Activated T-cell treated with anti-CD3 and anti-CD28 coated beads, Interleukin-2, amount 50 U/mL, for 24 hours (primary cell): ENCODE measurements around the gene PGAM1.
A peak's percentile ranks its signal among the peaks of the same experiment; 100 is the strongest.
"Not testable (repeated sequence)": the region's sequence is repeated elsewhere in the genome, so short reads cannot be mapped to it uniquely, and the experiment has no call there.

Source experiments
- DNase-seq: peaks from one replicate; pipeline ENCODE4 v3.0.0-alpha.2; 2020
- H3K27ac Mint-ChIP-seq: 2 replicates; pipeline ENCODE4 v1.8.0; 2020; ENCODE audit warnings: mild to moderate bottlenecking, mixed read lengths
- H3K27me3 Mint-ChIP-seq: 2 replicates; pipeline ENCODE4 v1.8.0; 2020; ENCODE audit warnings: mixed read lengths
- H3K36me3 Mint-ChIP-seq: 2 replicates; pipeline ENCODE4 v1.8.0; 2020; ENCODE audit warnings: low read depth, mixed read lengths
- H3K4me1 Mint-ChIP-seq: 2 replicates; pipeline ENCODE4 v1.8.0; 2020; ENCODE audit warnings: low read depth, mixed read lengths
- H3K4me3 Mint-ChIP-seq: 2 replicates; pipeline ENCODE4 v1.8.0; 2020; ENCODE audit warnings: mild to moderate bottlenecking, moderate library complexity, mixed read lengths
- H3K9me3 Mint-ChIP-seq: 2 replicates; pipeline ENCODE4 v1.8.0; 2020; ENCODE audit warnings: mixed read lengths

The PGAM1 gene

GRCh38 chr10:97400665-97401454 is 25.1 kb upstream of the PGAM1 start, which contains the start of gene RRP12:
Gene RRP12, minus strand, starts transcription at chr10:97401340. Its CDS starts 109 bp downstream, at chr10:97401231.
- H3K9me3 Mint-ChIP-seq, result no peaks in the 10 kb centered on the region
- H3K4me3 Mint-ChIP-seq, result peak within 1 kb of the TSS; percentile 98
- H3K27me3 Mint-ChIP-seq, result no peaks in the 10 kb centered on the region
- peak; percentile 80 for DNase-seq
- H3K27ac Mint-ChIP-seq, result peak within 1 kb of the TSS; percentile 98
- H3K36me3 Mint-ChIP-seq, result peaks cover 31% of the 10 kb centered on the region
- H3K4me1 Mint-ChIP-seq, result peaks cover 17% of the 10 kb centered on the region

- H3K27me3 Mint-ChIP-seq, result no peaks in the 10 kb centered on the region
- H3K9me3 Mint-ChIP-seq, result no peaks in the 10 kb centered on the region
- peaks cover 11% of the 10 kb centered on the region for H3K4me1 Mint-ChIP-seq
- H3K36me3 Mint-ChIP-seq, result peaks cover 24% of the 10 kb centered on the region
- no peak for DNase-seq
- peak overlapping the region; percentile 98 for H3K4me3 Mint-ChIP-seq
- peak overlapping the region; percentile 98 for H3K27ac Mint-ChIP-seq
Measured at GRCh38 chr10:97401455-97401919, 24.5 kb upstream of the PGAM1 start.

- Mint-ChIP-seq H3K9me3 (no peaks in the 10 kb centered on the region), H3K36me3 (peaks cover 15% of the 10 kb centered on the region), H3K27ac (no peak overlapping the region), H3K4me1 (peaks cover 23% of the 10 kb centered on the region), H3K4me3 (no peak overlapping the region), H3K27me3 (no peaks in the 10 kb centered on the region)
- no peak for DNase-seq
Measured at GRCh38 chr10:97404044-97404443, 21.9 kb upstream of the PGAM1 start.

GRCh38 chr10:97406064-97406463 is 19.9 kb upstream of the PGAM1 start:
- peaks cover 20% of the 10 kb centered on the region for H3K4me1 Mint-ChIP-seq
- H3K4me3 Mint-ChIP-seq, result no peak overlapping the region
- no peak for DNase-seq
- peaks cover under 1% of the 10 kb centered on the region for H3K36me3 Mint-ChIP-seq
- no peaks in the 10 kb centered on the region for H3K9me3 Mint-ChIP-seq
- H3K27ac Mint-ChIP-seq, result peak overlapping the region; percentile 38
- H3K27me3 Mint-ChIP-seq, result no peaks in the 10 kb centered on the region

GRCh38 chr10:97406483-97406882 is 19.5 kb upstream of the PGAM1 start:
- not testable (repeated sequence) for DNase-seq, H3K27me3 Mint-ChIP-seq, H3K9me3 Mint-ChIP-seq, H3K27ac Mint-ChIP-seq, H3K4me3 Mint-ChIP-seq, H3K36me3 Mint-ChIP-seq
- peaks cover 20% of the 10 kb centered on the region for H3K4me1 Mint-ChIP-seq

GRCh38 chr10:97407211-97407951 is 18.6 kb upstream of the PGAM1 start:
- peaks cover 23% of the 10 kb centered on the region for H3K4me1 Mint-ChIP-seq
- peak overlapping the region; percentile 47 for H3K4me3 Mint-ChIP-seq
- no peaks in the 10 kb centered on the region for H3K27me3 Mint-ChIP-seq
- no peaks in the 10 kb centered on the region for H3K9me3 Mint-ChIP-seq
- peak overlapping the region; percentile 80 for H3K27ac Mint-ChIP-seq
- no peaks in the 10 kb centered on the region for H3K36me3 Mint-ChIP-seq
- peak; percentile 84 for DNase-seq

GRCh38 chr10:97407952-97408248 is 18.1 kb upstream of the PGAM1 start:
- Mint-ChIP-seq H3K27me3 (no peaks in the 10 kb centered on the region), H3K27ac (peak overlapping the region; percentile 80), H3K36me3 (no peaks in the 10 kb centered on the region), H3K4me1 (peaks cover 29% of the 10 kb centered on the region), H3K9me3 (no peaks in the 10 kb centered on the region), H3K4me3 (no peak overlapping the region)
- no peak for DNase-seq

GRCh38 chr10:97408496-97408992 is 17.4 kb upstream of the PGAM1 start:
- Mint-ChIP-seq H3K27ac (no peak overlapping the region), H3K4me3 (no peak overlapping the region), H3K9me3 (no peaks in the 10 kb centered on the region), H3K36me3 (no peaks in the 10 kb centered on the region), H3K4me1 (peaks cover 33% of the 10 kb centered on the region), H3K27me3 (no peaks in the 10 kb centered on the region)
- no peak for DNase-seq

GRCh38 chr10:97411406-97411805 is 14.6 kb upstream of the PGAM1 start:
- Mint-ChIP-seq H3K27me3 (no peaks in the 10 kb centered on the region), H3K9me3 (no peaks in the 10 kb centered on the region), H3K36me3 (no peaks in the 10 kb centered on the region), H3K4me1 (peaks cover 58% of the 10 kb centered on the region), H3K27ac (no peak overlapping the region), H3K4me3 (no peak overlapping the region)
- DNase-seq, result no peak

- Mint-ChIP-seq H3K27ac (peak overlapping the region; percentile 95), H3K36me3 (no peaks in the 10 kb centered on the region), H3K9me3 (no peaks in the 10 kb centered on the region), H3K27me3 (no peaks in the 10 kb centered on the region), H3K4me3 (peak overlapping the region; percentile 56), H3K4me1 (peaks cover 62% of the 10 kb centered on the region)
- DNase-seq, result peak; percentile 70
Measured at GRCh38 chr10:97412891-97413304, 13.1 kb upstream of the PGAM1 start.

GRCh38 chr10:97416565-97416964 is 9.4 kb upstream of the PGAM1 start:
- Mint-ChIP-seq H3K9me3 (no peaks in the 10 kb centered on the region), H3K36me3 (peaks cover 12% of the 10 kb centered on the region), H3K27me3 (no peaks in the 10 kb centered on the region), H3K27ac (peak overlapping the region; percentile 99), H3K4me1 (peaks cover 90% of the 10 kb centered on the region), H3K4me3 (peak overlapping the region; percentile 15)
- peak; percentile 43 for DNase-seq

GRCh38 chr10:97423757-97424098 is 2.3 kb upstream of the PGAM1 start:
- H3K27me3 Mint-ChIP-seq, H3K9me3 Mint-ChIP-seq, DNase-seq: not testable (repeated sequence)
- H3K4me3 Mint-ChIP-seq, result peak overlapping the region; percentile 96
- H3K4me1 Mint-ChIP-seq, result peaks cover 64% of the 10 kb centered on the region
- H3K36me3 Mint-ChIP-seq, result peaks cover 50% of the 10 kb centered on the region
- H3K27ac Mint-ChIP-seq, result peak overlapping the region; percentile 99

GRCh38 chr10:97426776-97427570 is 982 bp downstream of the PGAM1 start:
- Mint-ChIP-seq H3K36me3 (peaks cover 70% of the 10 kb centered on the region), H3K27ac (peak overlapping the region; percentile 99), H3K4me3 (peak overlapping the region; percentile 96), H3K27me3 (no peaks in the 10 kb centered on the region), H3K4me1 (peaks cover 58% of the 10 kb centered on the region), H3K9me3 (no peaks in the 10 kb centered on the region)
- DNase-seq, result peak; percentile 58

- DNase-seq, result peak; percentile 55
- Mint-ChIP-seq H3K36me3 (peaks cover 75% of the 10 kb centered on the region), H3K4me3 (peak overlapping the region; percentile 96), H3K27me3 (no peaks in the 10 kb centered on the region), H3K9me3 (no peaks in the 10 kb centered on the region), H3K4me1 (peaks cover 58% of the 10 kb centered on the region), H3K27ac (peak overlapping the region; percentile 99)
Measured at GRCh38 chr10:97427571-97428179, 1.7 kb downstream of the PGAM1 start.
